Fibroblast of villous mesenchyme (primary cell): Measurements from ENCODE around the gene CTNNA2. TPM values are rescaled to one million over a fixed set of nuclear protein-coding genes. Genes with fewer than 3 reads are reported as not detected.
A peak's percentile ranks its signal among the peaks of the same experiment; 100 is the strongest.

Source experiments
- DNase-seq: peaks from one replicate; pipeline ENCODE4 v3.0.0-alpha.2; 2010; ENCODE audit warnings: low read depth
- H3K4me3 ChIP-seq: 2 replicates; pipeline ENCODE4 v1.5.1; 2011; ENCODE audit warnings: low read depth, mild to moderate bottlenecking, low read length
- total RNA-seq: library from RNA; depleted of rRNA; stranded (reverse); fragments of >200 nt; gene quantifications from 2 replicates; pipeline ENCODE4 v1.2.3, GENCODE V29; 2012
- TF ChIP-seq, protein P1 (sequence below): IDR thresholded peaks from 2 replicates; pipeline ENCODE4 v1.5.1; 2012; ENCODE audit warnings: low read depth, mild to moderate bottlenecking, low read length; ENCODE audit not compliant: insufficient read depth

The CTNNA2 gene
- total RNA-seq, 1 donor, result not detected

DNA sequence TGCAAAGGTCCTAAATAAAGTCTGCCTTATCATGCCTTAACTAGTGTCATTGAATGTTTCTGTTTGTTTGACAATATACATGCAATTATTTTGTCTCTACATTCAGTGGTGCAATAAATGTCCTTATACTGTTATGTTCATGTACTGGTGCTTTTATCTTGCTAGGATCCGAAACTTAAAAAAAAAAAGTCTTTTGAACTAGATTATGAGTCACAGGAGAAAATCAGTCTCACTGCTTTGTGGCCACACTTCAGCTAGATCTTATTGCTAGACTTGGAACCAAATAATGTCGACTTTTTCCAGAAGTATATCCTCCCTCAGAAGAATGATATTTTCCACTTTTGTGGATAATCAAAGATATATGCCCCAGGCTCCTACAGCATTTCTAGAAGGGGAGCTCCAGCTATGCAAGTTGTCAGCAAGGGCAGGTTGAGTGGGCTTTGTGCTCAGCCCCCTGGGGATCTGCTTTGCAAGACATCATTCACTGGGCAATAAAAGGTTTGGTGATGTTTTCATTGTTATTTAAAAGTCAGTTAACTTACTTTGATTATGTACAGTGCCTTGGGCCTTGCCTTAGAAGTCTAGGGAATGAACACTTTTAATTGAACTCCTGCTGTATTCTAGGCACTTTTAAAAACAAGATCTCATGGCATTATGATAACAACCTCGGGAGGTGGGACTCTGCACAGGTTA is 948.8 kb downstream of the CTNNA2 start:
- TF ChIP-seq, protein P1, sequence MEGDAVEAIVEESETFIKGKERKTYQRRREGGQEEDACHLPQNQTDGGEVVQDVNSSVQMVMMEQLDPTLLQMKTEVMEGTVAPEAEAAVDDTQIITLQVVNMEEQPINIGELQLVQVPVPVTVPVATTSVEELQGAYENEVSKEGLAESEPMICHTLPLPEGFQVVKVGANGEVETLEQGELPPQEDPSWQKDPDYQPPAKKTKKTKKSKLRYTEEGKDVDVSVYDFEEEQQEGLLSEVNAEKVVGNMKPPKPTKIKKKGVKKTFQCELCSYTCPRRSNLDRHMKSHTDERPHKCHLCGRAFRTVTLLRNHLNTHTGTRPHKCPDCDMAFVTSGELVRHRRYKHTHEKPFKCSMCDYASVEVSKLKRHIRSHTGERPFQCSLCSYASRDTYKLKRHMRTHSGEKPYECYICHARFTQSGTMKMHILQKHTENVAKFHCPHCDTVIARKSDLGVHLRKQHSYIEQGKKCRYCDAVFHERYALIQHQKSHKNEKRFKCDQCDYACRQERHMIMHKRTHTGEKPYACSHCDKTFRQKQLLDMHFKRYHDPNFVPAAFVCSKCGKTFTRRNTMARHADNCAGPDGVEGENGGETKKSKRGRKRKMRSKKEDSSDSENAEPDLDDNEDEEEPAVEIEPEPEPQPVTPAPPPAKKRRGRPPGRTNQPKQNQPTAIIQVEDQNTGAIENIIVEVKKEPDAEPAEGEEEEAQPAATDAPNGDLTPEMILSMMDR, result no peak
- DNase-seq, result no peak
- H3K4me3 ChIP-seq, result no peak overlapping the region

DNA sequence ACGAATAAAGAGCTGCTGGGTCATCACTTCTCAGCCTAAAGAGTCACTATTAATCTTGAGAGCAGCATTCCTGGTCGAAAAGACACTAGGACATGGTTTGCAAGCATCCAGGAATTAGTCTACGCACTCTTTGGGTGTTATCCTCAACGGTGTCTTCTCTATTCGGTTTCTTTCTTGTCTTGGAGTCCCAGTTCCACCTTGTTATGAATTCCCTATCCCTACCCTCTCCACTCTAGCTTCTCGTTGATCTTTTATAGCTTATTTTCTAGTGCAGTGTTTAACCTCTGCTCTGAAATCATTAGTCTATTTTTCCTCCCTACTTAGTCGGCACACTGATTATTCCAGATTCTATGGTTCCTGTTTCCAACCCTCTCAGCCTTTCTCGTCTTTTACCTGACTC is 949.8 kb downstream of the CTNNA2 start:
- TF ChIP-seq, protein P1, result no peak
- no peak for DNase-seq
- no peak overlapping the region for H3K4me3 ChIP-seq

DNA sequence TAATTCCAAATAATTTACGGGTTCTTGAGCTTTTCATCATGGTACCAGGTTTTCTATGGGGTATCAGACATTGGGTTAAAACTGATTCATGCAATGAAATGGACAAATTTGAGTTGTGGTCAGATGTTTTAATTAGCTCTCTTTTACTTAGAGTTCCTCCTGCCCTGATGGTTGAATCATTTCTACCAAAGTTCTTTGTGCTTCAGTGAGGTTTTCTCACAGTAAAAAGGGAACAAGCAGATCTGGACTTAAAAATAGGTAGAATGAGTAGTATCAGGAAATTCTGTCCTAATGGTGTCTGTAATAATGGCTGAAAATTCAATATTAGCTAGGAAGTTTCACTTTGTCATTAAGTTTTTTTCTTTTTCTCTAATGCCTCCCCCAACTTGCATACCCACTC is 951.4 kb downstream of the CTNNA2 start:
- DNase-seq, result no peak
- TF ChIP-seq, protein P1, result no peak
- no peak overlapping the region for H3K4me3 ChIP-seq

DNA sequence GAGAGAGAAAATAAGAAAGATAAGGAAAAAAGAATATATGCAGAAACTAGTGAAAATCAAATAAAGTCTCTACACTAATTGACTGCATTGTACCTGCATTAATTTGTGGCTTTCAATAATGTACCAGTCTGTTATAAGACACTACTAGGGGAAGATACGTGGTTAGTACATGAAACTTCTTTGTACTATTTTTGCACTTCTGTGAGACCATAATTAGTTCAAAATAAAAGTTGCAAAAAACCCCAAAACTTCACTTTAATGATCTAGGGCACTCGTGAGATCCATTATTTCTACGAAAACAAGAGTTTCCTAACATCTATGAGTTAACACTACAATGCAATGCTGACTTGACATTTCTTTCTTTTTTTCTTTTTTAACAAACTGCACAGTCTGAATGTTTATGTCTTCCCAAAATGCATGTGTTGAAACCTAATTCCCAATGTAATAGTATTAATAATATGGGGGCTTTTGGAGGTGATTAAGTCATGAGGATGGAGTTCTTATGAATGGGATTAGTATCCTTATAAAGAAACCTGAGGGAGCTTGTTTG is 954.5 kb downstream of the CTNNA2 start:
- H3K4me3 ChIP-seq, result no peak overlapping the region
- DNase-seq, result no peak
- TF ChIP-seq, protein P1, result no peak

DNA sequence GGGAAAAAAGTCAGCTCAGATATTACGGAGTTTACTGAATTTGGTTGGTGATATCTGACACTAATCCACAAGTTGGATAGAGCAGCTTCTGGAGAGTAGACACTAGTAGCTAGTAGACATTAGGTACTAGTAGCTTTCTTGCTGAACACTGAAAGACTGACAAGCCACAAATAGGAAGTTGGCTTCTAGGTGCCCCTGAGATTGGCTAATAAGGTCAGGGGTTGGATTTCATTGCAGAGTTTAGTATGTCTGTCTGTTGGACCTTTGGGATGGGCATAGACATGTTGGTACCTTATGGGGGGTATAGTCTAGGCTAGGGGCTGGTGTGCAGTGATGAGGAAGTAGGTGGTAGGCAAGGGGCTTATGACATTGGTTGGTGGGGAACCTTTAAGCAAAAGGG is 956.6 kb downstream of the CTNNA2 start:
- TF ChIP-seq, protein P1, result no peak
- DNase-seq, result no peak
- H3K4me3 ChIP-seq, result no peak overlapping the region

DNA sequence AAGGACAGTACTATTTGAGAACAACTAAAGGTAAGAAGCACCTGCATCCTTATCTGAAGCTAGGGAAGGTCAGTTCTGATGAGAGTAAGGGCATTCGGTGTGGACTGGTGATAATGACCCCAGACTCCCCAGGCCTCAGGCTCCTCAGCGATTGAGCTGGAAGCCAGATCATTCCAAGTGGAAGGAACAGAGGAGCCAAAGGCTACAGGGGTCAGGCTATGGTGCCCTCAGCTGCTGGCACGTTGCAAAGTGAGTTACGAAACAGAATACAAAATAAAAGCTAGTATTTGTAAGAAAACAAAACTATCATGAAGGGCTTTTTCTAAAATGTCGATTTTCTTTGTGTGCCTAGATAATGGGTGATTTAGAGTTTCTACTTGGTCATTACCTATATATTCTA is 960.2 kb downstream of the CTNNA2 start:
- TF ChIP-seq, protein P1, result no peak
- H3K4me3 ChIP-seq, result no peak overlapping the region
- DNase-seq, result no peak

DNA sequence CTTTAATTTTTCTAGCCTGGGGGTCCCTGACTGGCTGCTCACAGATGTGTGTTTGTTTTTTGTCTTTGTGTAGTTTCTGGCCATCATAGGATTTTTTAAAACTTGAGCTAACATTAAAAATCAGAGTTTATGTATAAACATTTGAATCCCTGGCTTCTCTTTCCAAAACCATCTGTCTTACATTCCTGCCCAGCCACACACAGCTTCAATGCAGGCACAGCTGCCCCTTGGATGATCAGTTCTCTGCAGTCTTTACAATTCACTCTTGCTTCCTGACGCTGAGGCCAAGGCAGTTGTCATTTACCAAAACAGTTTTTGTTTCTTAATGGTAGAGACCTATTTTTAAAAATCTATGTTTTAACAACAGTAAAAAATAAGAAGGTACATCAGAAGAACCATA is 960.9 kb downstream of the CTNNA2 start:
- H3K4me3 ChIP-seq, result no peak overlapping the region
- TF ChIP-seq, protein P1, result no peak
- peak; percentile 2 for DNase-seq
